ENCODE data around the gene UPP2.

GRCh38 chr2:158174495-158174894 lies 72.8 kb downstream of the UPP2 start:
- no peak for TF ChIP-seq POLR2A (IDR thresholded peaks at IDR 0.05)
- TF ChIP-seq POLR2AphosphoS5 (IDR thresholded peaks at IDR 0.05) = no peak
- TF ChIP-seq CTCF (IDR thresholded peaks at IDR 0.05) = no peak
- no peak for TF ChIP-seq EP300 (IDR thresholded peaks at IDR 0.05)
